Measurements from ENCODE around the gene STXBP2.

The STXBP2 gene

GRCh38 chr19:7614859-7615741, 21.8 kb upstream of the STXBP2 start:
- DNase-seq: no peak

- no peak for DNase-seq
Measured at GRCh38 chr19:7617172-7617571, 19.7 kb upstream of the STXBP2 start.

GRCh38 chr19:7617735-7618134, 19.2 kb upstream of the STXBP2 start:
- no peak for DNase-seq

- no peak for DNase-seq
Measured at GRCh38 chr19:7618348-7618747, 18.6 kb upstream of the STXBP2 start.

- no peak for DNase-seq
Measured at GRCh38 chr19:7618771-7619510, 18.0 kb upstream of the STXBP2 start.

- DNase-seq: no peak
Measured at GRCh38 chr19:7619671-7620441, 17.1 kb upstream of the STXBP2 start.

GRCh38 chr19:7620442-7621412, 16.2 kb upstream of the STXBP2 start:
- no peak for DNase-seq

GRCh38 chr19:7622933-7623685, 13.8 kb upstream of the STXBP2 start:
- no peak for DNase-seq

GRCh38 chr19:7623725-7624603, 12.9 kb upstream of the STXBP2 start:
- no peak for DNase-seq

- no peak for DNase-seq
Measured at GRCh38 chr19:7624810-7625209, 12.1 kb upstream of the STXBP2 start.

GRCh38 chr19:7625763-7626372, 11.0 kb upstream of the STXBP2 start:
- DNase-seq: no peak

- no peak for DNase-seq
Measured at GRCh38 chr19:7627166-7627565, 9.7 kb upstream of the STXBP2 start.

- DNase-seq: no peak
Measured at GRCh38 chr19:7628589-7629311, 8.2 kb upstream of the STXBP2 start.

GRCh38 chr19:7629347-7630054, 7.4 kb upstream of the STXBP2 start, which contains the start of the genes PET100 and XAB2:
PET100 (plus strand) TSS chr19:7629793; CDS start chr19:7629834, 41 bp downstream.
XAB2 (minus strand) TSS chr19:7629545; CDS start chr19:7629527, 18 bp downstream.
- peak; percentile 99 for DNase-seq

GRCh38 chr19:7631577-7631976, 5.3 kb upstream of the STXBP2 start:
- DNase-seq: no peak

GRCh38 chr19:7632340-7633203, 4.3 kb upstream of the STXBP2 start:
- no peak for DNase-seq

GRCh38 chr19:7633698-7634097, 3.2 kb upstream of the STXBP2 start, which contains the start of gene PCP2:
PCP2 (minus strand) TSS chr19:7633719; CDS start chr19:7633457, 262 bp downstream.
- DNase-seq: no peak
